Measurements from ENCODE around the gene PALMD.

PALMD gene

DNA sequence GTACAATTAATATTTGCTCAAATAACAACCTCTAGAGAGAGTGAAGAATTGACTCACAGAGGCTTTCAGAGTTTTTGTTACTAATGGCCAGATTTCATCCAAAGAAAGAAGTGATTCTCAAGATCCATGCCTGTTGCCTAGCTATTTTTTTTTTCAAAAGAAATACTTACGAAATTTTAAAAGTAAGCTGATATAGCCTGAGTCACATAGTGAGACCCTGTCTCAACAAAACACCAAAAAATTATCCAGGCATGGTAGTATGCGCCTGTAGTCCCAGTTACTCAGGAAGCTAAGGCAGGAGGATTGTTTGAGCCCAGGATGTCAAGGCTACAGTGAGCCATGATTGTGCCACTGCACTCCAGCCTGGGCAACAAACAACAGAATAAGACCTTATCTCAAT is 14.6 kb downstream of the PALMD start:
- no peak for DNase-seq (ENCODE audit: low read depth, low spot score)

DNA sequence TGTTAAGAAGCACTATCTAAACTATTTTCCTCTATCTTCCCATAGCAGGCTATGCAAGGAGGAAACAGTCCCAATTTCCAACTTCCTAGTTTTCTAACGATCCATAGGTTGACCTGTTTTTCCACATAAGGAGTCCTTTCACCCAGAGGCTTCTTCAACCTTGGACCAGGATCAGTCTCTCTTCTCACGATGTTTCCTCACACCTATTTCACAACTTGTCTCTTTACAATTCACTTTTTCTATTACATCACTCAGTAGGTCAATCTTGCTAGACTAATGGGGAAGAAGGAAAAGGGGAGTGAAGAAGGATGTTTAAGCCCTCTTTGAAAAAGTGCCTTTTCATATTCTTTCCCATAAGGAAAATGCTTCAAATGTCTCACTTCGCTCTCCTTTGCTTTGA is 15.9 kb downstream of the PALMD start:
- no peak for DNase-seq (ENCODE audit: low read depth, low spot score)

DNA sequence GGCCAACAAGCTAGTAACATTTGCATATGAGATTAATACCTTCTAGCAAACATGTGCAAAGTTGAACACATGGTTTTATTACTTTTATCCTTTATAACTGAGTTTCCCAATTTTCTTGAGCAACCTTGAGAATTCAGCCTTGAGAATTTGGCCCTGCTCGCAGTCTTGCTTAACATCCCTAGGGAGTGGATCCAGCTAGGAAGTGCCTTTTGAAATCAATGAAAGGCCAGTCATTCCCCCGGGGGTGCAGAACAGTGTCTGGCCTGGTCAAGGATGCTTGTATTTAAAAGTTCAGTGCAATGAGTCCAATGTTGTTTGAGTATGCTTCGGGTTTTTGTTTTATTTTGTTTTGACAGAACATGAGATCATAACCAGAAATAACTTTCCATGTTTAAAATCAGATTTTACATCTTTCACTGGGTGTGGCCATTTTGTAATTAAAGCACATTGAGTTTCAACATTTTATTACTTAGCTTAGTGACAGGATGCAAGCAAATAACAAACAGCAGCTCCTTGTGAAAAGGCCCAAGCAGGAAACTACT is 16.7 kb downstream of the PALMD start:
- no peak for DNase-seq (ENCODE audit: low read depth, low spot score)

DNA sequence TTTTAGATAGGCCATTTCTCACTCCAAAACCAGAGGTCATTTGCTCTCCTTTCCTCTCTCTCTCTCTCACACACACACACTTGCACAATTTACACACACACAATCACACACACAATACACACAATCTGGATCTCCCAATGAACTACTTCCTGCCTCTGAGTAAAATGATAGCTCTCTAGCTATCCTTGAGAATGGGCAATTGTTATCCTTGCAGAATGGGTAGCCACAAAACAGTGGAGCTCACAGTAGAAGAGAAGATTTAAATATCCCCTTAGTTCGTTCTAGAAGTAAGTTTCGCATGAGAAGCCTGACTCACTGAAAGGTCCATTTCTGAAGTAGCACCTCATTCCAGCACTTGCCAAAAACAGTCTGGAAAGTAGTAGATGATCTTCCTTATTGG is 17.6 kb downstream of the PALMD start:
- no peak for DNase-seq (ENCODE audit: low read depth, low spot score)

DNA sequence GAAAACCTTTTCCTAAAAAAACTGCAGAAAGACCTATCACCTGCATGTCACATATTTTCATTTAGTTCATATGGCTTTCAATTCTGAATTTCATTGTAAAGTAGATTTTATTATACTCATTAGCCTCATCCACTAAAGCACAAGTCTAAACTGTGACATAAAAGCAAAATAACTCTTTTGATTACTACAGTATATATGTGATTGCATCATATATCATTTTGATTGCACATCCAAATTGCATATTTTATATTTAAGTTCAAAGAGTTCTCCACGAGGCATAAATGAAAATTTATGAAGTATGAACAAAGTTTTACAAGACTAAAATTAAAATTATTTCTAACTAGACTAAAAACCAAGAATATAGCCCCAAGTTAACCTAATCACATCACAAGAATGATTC is 19.3 kb downstream of the PALMD start:
- DNase-seq (ENCODE audit: low read depth, low spot score) = no peak

DNA sequence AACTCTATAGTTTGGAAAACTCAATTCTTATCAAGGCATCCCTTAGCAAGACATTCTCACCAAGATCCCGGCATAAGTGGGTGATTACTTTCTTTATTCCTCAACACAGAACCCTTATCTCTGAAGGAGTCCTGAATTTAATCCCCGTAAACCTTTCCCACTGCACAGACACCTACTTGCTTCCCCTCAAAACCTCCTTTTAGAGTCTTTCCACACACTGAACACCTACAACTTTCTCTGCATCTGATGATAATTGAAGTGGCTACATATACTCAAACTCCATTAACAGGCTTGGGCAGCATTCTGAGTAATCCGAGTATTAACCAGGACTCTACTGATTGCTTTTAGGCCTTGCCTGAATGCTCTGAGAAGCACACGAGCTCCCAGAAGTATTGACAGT is 23.5 kb downstream of the PALMD start:
- DNase-seq (ENCODE audit: low read depth, low spot score) = no peak

DNA sequence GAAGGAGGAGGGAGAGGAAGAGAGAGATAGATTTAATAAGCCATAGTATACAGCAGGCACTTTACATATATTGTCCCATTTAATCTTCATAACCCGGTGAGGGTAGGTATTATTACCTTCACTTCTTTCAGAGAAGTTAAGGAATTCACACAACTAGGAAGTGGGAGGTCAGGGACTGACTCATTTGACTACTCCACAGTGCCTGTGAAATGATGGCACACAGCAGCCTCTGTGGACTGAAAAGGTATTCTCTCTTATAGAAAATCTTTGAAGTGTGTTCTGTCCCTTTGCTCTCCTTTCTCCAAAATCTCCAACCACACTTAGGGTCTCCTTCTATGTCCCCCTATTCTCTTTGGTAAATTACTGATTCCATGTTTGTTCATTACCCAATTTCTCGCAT is 23.9 kb downstream of the PALMD start:
- no peak for DNase-seq (ENCODE audit: low read depth, low spot score)

DNA sequence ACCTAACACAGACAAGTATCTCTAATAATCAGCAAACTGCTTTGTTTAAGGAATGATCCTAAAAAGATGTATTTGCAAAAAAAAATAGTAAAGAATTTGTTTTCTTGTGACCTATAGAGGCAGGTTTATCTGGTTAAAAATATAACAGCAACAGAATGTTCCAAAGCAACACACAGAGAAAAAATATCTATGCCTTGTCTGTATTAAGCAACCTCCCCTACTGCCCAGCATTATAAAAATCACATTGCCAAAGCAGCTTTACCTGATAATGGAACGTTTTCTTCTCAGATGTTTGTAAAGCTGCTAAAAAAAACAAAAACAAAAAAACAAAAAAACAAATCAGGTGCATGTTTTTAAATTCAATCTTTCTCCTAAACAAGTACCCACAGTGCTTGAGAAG is 24.7 kb downstream of the PALMD start:
- no peak for DNase-seq (ENCODE audit: low read depth, low spot score)

DNA sequence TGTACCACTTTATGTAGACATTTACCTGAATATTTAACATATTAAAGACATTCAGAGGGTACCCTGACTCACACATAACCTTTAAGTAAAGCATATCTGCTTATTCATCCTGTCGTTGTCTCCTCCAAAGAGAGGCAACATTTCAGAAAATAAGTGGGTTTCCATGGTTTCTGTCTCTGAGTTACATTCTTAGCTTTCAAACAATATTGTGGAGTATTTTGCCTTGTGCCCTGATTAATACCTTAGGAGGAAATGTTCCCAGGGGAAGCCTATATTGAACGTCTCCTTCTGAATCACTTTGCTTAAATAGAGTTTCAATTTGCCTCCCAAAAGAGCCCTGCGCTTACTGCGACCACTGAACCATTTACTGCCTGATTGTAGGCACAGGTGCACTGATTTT is 26.1 kb downstream of the PALMD start:
- no peak for DNase-seq (ENCODE audit: low read depth, low spot score)

DNA sequence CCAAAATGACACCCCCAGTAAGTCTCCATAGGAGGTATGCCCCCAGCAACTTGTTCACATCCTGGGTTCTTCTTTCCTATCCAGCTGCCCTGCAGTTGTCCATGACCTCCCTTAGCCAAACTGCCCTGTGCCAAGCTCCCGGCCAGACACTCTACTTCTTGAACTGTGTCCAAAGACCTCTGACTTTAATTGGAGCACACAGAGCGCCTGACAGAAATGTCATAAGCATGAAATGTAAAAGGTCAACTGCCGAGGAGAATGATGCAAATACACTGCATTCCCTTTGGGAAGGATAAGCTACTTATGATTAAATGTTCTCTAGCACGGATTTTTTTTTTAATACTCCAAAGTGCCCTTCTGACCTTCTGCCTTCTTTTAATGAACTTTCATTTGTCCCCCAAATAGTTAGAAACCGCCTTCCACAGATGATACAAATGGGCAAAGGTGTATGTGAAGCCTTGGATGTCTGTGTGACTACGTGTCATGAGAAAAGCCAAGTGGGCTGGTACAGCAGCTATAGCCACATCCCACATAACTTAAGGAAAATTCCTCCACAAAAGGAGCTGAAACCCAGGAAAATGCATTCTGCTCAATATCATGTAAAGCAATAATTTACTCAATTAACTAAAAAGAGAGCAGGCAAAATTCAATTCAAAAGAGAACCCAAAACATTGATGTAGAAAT is 26.8 kb downstream of the PALMD start:
- no peak for DNase-seq (ENCODE audit: low read depth, low spot score)

DNA sequence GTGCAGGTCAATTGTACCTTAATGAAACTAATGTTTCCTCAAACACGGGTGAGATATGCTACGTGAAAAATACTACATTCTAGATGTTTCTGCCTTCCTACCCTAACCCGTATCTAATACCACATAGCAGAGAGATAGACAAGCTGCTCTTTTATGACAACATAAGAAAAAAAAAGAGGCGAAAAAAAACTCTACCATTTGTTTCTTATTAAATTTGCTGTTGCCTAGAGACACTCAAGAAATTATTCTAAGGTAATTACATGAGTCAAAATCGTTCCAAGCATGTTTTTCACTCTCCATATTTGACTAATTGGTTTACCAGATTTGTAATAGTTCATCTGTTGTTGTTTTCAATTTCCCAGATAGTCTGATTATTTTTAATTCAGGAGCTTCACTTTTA is 27.4 kb downstream of the PALMD start:
- no peak for DNase-seq (ENCODE audit: low read depth, low spot score)

DNA sequence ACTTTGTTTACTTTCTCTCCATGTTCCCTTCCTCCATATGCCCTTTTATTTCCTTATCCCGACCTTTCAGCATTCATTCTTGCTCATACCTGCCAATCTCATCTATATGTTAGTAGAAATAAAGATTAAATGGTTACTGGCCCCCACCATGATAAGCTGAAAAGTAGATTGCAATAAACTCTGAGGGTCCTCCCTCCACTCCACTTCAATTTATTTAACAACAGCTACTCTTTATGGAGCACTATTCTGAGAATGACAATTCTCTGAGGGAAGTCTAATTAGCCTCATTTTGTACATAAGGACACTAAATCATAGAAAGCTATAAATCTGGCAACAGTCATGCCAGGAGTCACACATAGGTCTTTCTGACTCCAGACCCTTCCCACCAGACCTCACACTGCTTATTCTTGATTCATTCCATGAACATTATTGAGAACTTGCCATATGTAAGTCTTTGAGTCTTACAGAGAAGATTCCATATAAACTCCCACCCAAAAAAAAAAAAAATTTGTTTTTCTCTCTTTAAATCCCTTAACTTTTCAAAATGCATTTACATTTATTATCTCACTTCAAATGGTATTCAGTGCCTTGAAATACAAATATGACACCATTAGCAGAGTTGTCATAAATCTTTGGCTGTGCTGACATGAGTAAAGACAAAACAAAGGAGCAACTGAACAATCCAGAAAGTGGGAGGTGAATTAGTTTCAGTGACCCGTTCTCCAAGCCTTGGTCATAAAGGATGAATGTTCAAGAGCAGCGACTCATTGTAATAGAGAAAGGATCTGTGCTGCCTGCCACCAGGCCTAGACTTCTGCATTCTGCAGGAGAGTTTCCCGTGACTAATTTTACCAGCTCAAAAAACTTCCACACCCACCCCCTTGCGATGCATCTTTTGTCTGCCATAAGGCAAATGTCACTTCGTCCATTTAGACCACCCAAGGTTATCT is 28.5 kb downstream of the PALMD start:
- no peak for DNase-seq (ENCODE audit: low read depth, low spot score)

DNA sequence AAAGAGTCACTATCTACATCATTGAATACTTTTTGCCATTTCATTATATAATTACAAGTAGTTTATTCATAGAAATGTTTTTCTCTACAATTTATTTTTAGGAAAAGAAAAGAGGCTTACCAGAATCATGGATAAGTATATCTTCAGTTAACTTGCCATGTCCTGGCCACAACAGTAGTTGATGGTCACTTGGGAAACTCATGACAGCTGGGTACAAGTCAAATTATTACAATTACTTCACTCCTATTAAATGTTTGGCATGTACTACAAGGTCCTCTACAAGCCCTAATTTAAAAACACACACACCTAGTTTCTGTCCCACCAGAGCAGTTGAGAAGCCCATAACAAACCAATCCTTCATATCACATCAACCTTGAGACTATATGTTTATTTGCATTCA is 29.4 kb downstream of the PALMD start:
- no peak for DNase-seq (ENCODE audit: low read depth, low spot score)

DNA sequence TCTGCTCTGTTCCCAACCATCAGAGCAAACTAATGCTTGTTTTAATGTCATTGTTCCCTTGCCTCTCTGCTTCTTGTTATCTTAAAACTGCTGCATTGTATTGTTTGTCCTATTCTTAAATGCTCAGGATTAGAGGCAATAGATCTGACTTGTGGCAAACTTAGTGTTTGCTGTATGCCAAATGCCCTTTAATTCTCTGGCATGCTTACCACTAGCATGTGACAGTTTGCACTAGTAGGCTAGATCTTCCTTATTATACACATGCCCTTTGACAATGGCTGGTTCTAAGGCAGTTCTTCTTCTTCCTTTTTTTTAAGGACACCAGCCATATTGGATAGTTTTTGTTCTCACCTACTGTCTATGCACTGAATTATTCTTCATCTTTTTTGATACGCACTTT is 30.1 kb downstream of the PALMD start:
- no peak for DNase-seq (ENCODE audit: low read depth, low spot score)

DNA sequence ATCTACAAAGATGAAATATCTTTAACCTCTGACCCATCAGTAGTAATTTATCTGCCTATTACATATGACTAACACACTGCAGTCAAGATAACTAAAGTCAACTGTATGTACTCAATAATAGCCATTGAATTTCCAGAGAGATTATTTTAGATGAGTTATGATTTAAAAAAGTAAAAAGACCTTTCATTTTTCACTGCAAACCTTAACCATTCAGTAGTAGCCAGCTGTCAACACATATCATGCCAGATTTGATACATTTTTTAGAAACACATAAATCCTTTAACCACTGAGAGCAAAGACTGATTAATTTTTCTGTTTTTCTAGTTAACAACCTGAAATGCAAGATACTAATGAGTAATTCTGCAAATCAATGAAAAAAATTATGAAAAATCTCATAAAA is 31.0 kb downstream of the PALMD start:
- no peak for DNase-seq (ENCODE audit: low read depth, low spot score)

DNA sequence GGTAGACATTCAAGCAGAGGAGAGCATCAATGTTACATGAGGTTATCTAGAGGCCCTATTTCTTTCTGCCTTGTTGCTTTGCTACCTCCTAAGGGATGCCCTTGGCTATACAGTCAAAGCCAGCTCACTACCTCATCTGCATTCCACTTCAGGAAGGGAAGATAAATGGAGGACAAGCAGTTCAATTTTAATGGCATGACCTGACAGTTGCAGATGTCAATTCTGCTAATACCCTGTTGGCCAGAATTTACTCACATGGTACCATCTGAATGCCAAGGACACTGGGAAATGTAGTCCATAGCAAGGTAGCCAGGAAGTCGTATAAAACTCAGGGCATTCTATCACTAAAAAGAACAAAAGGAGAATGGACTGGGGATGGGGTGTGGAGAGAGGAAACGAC is 31.5 kb downstream of the PALMD start:
- DNase-seq (ENCODE audit: low read depth, low spot score) = no peak

DNA sequence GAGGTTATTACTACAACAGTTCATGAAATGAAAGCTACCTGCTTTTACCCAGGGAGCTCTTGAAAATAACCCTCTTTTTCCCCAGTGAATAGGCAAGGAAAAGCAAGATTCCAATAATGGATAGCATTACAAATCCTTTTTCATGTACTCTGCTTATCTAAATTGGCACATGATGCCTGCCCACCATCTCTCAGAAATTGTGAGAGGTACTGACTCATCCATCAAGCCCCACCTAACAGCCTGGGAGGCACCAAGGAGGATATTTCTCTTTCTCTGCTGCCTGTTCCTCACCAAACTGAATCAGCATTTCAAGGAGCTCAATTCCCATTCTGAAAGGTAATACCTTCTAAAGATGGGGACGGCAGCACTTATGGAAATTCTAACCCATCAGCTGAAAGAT is 34.4 kb downstream of the PALMD start:
- DNase-seq (ENCODE audit: low read depth, low spot score) = peak; percentile 65

DNA sequence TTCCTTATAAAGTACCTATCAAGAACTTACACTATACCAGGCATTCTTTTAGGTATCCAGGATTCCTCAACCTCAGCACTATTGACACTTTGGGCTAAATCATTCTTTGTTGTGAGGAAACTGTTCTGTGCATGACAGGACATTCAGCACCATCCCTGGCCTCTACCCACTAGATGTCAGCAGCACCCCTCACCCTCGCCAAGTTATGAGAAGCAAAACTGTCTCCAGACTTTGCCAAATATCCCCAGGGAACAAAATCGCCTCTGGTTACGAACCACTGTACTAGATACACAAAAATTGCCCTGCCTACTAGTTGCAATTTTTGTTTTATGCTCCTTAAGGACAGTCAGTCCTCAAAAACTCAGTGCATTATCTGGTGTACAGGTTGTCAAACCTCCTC is 35.7 kb downstream of the PALMD start:
- DNase-seq (ENCODE audit: low read depth, low spot score) = peak; percentile 16

DNA sequence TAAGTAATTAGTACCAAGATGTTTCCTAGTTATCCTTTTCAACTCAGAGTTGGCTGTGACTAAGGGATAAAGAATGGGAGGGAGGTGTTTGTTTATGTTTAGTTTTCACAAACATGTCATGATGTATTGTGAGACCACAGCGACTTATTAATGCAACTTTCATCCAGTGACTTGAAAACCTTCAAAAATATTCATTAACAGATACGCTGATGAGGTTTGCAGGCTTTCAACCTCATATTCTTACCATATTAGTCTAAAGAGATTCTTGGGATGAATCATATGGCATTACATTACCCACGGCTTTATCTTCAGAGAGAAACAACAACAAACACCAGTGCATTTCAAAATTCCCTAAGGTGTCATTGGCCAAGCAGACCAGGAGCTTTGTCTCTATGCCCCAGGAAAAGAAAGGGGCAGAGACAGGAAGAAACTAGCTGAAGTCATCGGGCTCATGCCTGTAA is 36.4 kb downstream of the PALMD start:
- DNase-seq (ENCODE audit: low read depth, low spot score) = peak; percentile 87

DNA sequence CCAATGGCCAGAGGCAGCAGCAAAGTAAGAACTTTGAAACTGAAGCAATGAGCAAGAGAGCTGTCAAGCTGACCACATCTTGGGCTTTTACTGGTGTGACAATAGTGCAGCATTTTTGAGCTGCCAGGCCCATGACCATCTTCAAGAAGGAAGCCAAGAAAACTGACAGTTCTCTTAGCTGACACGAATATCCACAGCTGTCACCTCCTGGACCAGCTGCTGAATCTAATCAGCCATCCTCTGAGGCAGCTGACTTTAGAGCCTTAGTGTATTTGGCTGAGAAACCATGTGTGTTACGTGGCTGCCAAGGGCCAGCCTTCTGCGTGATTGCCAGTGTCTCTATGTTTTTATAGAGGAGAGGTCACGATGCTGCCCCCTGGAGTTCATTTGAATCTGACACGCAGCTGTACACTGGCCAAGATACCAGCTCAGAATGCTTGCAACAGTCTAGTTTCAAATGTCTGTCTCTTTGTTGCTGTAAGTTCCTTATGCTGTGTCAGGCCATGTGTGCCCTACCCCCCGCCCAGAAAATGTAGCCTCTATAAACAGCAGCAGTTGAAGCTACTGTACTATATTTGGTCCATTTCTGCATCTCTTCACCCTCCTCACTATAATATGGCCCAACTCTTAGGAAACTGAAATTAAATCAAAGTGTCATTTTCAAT is 39.7 kb downstream of the PALMD start:
- DNase-seq (ENCODE audit: low read depth, low spot score) = peak; percentile 88

DNA sequence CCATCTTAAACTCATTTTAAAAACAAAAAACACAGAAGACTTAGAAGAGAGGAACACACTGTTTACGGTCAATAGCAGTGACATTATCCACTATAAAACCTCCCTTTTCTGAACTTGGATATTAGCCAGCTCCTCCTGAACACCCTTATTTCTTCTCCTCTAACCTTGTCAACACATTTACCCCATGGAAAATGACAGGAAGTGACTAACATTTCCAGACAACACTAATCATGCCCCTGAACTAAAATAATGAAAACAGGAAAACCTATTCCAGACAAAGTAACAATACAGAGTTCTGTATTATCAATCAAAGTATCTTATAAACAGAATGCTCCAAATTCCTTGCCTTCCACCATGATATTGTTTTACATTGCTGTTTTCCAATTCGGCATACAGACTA is 45.3 kb downstream of the PALMD start:
- no peak for DNase-seq (ENCODE audit: low read depth, low spot score)

DNA sequence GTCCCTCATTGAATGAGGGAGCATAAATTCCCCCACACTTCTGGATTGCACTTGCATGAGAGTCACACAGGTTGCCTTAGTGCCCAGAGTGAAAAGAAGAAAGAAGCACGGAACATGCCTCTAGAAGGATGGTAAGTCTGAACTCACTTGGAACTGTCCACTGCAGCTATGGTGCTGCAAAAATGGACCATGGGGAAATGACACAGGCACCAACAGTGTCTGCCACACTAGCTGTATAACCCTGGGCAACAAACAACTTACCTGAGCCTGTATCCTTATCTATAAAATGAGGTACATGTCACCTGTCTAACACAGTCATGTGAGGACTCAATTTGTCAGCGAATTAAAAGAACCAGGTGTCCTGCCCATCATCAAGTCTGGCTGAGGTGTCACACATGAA is 50.7 kb downstream of the PALMD start:
- DNase-seq (ENCODE audit: low read depth, low spot score) = no peak

Measured in astrocyte of the hippocampus (primary cell).